Measurements from ENCODE around the gene EZR. TPM values are rescaled to one million over a fixed set of nuclear protein-coding genes. Genes with fewer than 3 reads are reported as not detected.
"Not testable (repeated sequence)": the region's sequence is repeated elsewhere in the genome, so short reads cannot be mapped to it uniquely, and the experiment has no call there.

EZR gene
- total RNA-seq, 1 donor from 2014 or later = 57.0 TPM

DNA sequence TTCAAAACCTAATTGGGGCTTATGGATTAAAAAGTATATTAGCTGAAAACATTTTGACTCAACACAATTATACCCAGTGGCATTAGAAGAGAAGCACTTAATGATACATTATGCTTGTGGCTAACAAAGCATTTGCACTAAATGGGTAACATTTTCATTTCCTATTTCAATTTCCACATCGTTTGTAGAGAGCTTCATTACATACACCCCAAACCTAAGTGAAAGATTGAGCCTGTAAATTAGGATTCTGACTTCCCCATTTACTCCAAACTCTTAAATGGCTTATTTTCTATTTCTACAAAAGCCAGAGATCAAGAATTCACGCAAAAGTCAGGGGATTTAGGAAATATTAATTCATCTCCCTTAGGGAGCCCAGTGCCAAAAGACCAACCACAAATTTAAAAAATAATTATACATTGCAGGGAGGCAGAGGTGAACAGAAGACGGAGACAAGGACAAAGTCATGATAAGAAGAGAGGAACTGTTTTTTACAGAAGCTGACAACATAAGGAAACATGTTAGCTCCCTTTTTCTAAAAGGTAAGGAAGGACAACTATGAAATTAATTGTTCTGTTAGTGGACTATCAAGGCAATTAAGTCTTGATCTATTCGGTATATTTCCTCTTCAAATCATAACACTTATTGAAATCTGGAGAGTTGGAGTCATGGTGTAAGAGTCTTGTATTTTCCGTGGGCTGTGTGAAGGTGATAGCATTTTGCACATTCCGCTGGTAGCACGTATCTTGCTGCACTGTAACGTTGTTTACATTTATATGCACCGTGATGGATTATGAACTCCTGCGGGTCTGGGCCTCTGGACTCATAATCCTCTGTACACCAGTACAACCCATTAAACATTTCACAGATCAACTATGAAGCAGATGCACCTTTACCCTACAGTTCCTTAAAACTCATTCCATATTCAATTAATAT, 24.8 kb upstream of the EZR start:
- no peak for DNase-seq (ENCODE audit: low spot score)
- ATAC-seq = no peak

DNA sequence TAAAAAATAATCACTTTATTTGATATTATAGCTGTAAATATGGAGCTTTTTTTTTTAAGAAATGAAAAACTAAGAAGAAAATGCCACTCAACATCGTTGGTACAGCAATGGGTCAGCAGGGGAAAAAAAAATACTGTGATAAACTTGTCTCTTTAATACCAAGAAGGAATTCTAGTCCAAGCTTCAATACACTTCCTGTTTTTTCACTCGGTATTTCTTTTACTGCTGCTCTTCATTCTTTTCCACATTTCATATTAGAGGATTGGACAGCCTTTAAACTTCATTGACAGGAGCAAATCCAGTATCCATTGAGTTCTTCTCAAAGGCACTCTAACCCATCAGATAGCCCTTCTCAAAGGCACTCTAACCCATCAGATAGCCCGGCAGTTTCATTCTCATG, 22.2 kb upstream of the EZR start:
- no peak for DNase-seq (ENCODE audit: low spot score)
- ATAC-seq = no peak

DNA sequence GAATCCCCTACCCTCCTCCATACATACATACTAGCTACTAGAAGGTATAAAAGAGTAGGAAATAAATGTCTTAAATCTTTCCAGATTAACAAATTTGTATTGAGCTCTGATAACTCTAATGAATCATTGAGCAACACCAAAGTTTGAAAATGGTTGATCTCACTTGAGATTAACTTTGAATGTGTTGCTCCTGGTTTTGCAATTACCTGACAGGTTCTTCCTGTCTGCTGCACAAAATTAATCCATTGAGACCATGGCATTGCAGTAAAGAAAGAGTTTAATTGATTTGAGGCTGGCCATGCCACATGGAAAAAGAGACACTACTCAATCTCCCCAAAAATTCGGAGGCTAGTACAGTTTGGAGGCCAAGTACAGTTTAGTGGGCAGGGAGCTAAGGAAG, 21.3 kb upstream of the EZR start:
- DNase-seq (ENCODE audit: low spot score) (no peak), ATAC-seq (no peak)

- DNase-seq (ENCODE audit: low spot score) (no peak), ATAC-seq (no peak)
Measured at GRCh38 chr6:158839796-158840195, 20.6 kb upstream of the EZR start.

DNA sequence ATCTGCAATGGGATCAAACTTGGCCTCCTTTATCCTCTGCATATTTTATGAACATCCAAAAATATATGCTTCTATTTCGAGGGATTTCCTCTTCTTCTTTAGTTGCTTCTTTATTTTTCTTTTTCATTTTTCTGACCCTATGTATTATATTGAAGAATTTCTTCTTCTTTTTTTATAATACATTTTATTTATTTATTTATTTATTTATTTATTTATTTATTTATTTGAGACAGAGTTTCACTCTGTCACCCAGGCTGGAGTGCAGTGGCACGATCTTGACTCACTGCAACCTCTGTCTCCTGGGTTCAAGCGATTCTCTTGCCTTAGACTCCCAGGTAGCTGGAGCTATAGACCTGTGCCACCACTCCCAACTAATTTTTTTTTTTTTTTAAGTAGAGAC, 19.6 kb upstream of the EZR start:
- DNase-seq (ENCODE audit: low spot score); ATAC-seq: not testable (repeated sequence)

GRCh38 chr6:158837684-158838625, 18.8 kb upstream of the EZR start:
- DNase-seq (ENCODE audit: low spot score) = no peak
- no peak for ATAC-seq

DNA sequence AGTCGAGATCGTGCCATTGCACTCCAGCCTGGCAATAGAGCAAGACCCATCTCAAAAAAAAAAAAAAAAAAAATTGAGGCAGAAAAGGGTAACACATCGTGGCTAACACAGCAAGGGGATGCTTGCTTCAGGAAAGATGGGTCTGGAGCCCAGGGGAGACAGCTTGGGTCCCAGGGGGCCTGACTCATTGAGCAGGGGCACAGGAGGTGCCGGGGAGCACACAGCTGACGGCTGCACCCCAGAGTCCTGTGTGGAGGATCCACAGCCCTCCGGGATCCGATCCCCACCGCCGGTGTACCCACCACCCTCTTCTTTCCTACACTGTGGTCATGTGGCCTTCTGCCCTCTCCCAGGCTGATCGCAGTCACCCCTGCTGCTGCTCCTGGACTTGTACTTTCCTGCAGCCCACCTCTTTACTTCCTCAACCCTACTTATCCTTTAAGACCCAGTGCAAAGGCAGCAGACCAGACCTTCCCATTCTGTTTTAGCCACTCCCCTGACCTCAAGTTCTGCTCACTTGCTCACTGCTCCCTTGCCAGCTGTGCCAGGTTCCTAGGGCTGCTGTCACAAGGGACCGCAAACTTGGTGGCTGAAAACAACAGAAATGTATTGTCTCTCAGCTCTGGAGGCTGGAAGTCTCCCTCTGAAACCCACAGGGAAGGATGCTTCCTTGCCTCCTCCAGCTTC, 17.6 kb upstream of the EZR start:
- ATAC-seq (no peak), DNase-seq (ENCODE audit: low spot score) (no peak)

- ATAC-seq = peak; percentile 95
- DNase-seq (ENCODE audit: low spot score) = peak; percentile 87
Measured at GRCh38 chr6:158835616-158836221, 16.6 kb upstream of the EZR start.

DNA sequence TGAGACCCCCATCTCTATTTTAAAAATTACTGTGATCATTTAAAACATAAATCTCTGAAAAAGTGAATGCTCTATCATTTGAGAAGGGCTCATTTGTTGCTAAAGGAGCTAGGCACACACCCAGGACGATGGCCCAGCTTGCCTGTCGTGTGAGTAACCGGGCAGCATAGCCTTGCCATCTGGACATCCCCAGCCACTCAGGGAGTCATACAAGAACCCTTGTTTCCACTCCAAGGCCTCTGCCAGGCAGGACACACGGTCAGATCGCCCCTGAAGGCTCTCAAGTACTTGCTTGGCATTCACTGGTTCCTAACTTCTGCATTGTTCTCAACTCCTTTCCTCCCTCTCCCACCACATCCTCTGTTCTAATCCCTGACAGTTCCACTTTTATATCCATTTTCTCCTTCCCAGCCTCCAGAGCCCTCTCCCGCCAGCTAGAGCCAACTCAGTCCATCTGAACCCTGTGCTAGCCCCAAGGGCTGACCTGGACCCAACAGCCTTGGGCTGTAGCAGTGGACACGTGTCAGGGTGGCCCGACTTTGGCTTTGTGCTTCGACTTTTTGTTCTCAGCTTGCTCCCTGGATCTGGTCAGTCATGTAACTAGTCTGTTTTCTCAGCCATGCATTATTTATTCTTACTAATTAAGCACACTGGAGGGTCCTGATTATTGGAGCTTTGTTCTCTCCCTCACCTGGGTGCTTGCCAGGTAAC, 15.7 kb upstream of the EZR start:
- ATAC-seq (peak; percentile 29), DNase-seq (ENCODE audit: low spot score) (no peak)

DNA sequence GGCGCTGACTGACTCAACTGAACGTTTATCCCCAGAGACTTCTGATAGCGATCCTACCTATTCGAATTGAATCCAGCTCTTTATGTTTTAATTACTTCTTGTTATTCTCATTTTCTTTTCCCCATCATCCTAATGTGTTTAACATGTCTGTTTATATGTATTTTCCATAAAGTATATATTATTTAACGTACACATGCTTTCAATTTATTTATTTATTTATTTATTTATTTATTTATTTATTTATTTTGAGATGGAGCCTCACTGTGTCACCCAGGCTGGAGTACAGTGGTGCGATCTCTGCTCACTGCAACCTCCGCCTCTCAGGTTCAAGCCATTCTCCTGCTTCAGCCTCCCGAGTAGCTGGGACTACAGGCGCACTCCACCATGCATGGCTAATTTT, 13.6 kb upstream of the EZR start:
- ATAC-seq; DNase-seq (ENCODE audit: low spot score): not testable (repeated sequence)

GRCh38 chr6:158832026-158832425, 12.9 kb upstream of the EZR start:
- no peak for DNase-seq (ENCODE audit: low spot score)
- ATAC-seq = no peak

DNA sequence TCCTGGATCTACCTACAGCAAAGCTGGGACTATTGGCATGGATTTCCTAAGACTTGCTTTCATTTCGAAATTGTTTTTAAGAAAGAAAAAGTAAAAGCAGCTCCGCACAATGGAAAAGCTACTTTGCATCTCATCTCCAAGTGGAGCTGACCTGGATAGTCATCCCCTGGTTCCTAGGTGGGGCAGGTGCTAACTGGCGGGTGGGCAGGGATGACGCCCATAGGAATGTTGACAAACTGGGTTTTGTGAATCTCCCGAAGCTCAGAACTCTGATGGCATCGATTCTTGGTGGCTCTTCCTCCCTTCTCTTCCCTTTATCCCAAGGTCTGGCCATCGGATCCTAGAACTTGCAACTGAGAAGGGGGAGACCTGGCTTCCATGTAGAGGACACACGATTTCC, 12.4 kb upstream of the EZR start:
- no peak for ATAC-seq
- DNase-seq (ENCODE audit: low spot score) = no peak

DNA sequence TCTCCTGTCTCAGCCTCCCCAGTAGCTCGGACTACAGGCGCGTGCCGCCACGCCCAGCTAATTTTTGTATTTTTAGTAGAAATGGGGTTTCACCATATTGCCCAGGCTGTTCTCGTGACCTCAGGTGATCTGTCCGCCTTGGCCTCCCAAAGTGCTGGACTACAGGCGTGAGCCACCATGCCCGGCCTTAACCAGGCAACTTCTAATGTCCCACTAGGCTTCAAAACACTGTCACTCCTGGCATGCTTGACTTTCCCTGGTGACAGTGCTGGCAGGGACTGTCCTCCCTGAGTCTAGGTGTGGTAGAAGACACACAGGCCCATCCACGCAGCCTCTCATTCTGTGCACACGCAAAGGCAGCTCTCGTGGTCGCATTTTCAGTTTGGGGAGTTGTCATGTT, 11.6 kb upstream of the EZR start:
- no peak for DNase-seq (ENCODE audit: low spot score)
- ATAC-seq = no peak

- no peak for ATAC-seq
- DNase-seq (ENCODE audit: low spot score) = no peak
Measured at GRCh38 chr6:158828807-158829206, 9.6 kb upstream of the EZR start.

DNA sequence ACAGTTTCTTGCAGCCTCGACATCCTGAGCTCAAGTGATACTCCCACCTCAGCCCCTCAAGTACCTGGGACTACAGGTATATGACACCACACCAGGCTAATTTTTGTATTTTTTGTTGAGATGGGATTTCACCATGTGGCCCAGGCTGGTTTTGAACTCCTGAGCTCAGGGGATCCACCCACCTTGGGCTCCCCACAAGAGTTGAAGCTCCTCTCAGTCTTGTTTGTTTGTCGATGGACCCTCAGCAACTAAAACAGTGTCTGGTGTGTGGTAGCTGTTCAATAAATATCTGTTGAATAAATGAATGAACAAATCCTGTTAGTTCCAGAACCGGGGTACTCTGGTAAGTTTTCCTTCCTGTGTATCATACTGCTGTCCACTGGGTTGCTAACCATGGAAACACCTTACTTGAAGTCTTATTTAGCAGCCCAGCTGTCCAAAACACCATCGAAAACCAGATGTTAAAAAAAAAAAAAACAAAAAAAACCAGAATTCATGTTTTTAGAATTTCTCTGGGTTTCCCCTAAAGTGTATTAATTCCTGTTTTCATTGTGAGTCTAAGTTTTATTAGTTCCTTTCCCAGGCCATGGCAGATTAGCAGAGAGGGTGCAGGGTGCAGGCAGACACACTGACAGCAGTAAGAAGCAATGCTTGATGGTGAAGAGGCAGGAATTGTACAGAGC, 7.8 kb upstream of the EZR start:
- DNase-seq (ENCODE audit: low spot score) (no peak), ATAC-seq (no peak)

GRCh38 chr6:158825951-158826306, 6.8 kb upstream of the EZR start:
- DNase-seq (ENCODE audit: low spot score) = no peak
- ATAC-seq = no peak

DNA sequence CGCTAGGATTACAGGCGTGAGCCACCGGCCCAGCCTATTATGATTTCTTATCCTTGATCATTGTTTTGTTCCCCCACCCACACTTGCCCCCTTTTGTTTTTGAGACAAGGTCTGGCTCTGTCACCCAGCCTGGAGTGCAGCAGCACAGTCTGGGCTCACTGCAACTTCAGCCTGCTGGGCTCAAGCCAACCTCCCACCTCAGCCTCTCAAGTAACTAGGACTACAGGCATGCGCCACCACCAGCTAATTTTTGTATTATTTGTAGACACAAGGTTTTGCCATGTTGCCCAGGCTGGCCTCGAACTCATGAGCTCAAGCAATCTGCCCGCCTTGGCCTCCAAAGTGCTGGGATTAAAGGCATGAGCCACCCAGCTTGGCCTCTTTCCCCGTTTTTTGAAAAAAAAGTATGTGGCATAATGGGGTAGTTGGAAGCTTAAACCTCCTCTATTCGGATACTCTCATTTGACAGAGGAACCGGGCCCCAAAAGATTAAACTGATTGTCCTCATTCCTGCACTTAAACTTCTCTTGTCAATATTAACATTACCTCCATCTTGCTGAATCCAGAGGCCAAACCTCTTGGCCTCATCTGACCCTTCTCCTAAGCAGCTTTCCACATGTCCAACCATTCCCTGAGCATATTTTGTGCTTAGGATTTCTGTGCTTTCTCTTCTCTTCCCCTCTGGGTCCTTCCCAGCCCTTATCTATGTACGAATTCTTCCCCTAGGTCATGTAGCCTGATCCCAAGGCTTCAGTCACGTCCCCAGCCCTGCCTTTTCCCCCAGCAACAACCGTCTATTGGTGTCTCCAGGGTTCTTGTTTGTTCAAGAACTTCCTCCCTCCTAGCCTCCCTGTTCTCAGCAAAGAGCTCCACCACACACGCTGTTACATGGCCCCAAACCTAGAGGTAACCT, 6.1 kb upstream of the EZR start:
- no peak for ATAC-seq
- DNase-seq (ENCODE audit: low spot score) = no peak

GRCh38 chr6:158823616-158824015, 4.4 kb upstream of the EZR start:
- ATAC-seq; DNase-seq (ENCODE audit: low spot score): not testable (repeated sequence)
